Central memory CD4-positive, alpha-beta T cell (primary cell): ENCODE measurements around the gene TPCN2.

ENCODE experiments used
- DNase-seq: peaks from one replicate; pipeline ENCODE4 v3.0.0; 2022

The TPCN2 gene

DNA sequence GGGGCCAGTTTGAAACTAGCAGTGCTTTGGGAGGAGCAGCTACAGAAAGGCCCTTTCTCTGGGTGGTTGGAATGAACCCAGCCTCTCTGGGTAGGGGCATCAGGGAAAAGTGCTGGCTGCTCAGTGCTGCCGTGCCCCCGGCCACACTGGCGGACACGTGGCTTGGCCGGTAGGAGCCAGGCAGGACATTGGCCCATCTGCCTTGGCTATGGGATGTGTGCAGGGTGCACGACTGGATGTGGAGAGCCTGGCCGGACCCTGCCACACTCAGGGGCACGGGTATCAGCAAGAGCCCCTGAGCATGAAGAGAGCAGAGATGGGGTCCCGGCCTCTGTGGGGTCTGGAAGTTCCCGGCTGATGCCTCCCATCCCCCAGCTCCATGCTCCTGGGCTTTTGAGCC lies 46.6 kb downstream of the TPCN2 start:
- no peak for DNase-seq

DNA sequence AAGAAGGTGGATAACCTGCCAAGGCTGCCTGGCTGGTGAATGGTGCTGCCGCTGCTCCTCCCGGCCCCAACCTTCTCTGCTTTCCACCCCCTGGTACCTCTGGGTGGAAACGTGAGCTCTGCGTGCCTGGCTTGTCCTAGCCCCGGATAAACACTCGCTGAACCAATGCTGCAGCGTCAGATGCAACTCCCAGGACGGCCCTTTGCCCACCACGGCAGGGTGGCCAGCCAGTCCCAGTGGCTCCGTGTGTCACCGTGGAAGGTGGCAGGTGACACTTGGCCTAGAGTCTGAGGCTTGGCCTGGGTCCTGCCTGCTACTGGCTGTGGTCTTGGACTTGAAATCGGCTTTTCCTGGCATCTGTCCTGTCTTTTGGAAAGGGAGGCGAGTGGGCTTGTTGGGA lies 47.7 kb downstream of the TPCN2 start:
- DNase-seq, result no peak

DNA sequence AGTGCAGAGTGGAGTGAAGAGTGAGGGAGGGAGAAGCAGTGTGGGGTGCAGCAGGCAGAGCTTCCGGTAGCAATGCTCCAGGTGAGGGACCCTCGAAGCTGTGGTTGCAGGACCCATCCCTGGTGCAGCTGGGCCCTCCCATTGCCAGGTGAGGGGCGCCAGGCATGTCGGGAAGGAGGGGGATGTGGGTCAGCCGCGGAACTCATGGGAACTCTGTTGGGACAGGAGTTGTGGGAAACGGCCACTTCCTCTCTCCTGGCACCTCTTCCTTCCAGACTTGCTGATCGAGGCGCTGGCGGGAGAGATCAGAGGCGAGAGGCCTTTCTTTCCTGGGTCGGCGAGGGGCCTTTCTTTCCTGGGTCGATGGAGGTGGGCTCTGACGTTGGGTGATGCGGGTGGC lies 48.5 kb downstream of the TPCN2 start:
- DNase-seq, result no peak

DNA sequence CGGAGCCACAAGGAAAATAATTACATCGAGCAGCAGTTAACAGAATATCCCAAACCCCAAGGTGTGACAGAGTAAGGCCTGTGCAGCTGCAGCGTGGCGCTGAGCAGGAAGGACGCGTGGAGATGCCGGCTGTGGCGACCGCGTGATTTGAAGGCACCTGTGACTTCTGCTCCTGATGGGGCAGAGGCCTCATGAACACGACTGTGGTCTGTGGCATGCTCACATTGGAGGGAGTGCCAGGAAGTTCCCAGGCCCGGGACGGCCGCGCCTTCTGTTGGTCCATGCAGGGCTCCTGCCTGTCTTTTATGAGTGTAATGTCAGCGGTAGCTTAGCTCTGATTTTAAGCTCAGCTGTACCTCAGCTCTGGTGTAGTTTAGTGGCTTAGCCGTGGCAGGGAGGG lies 50.4 kb downstream of the TPCN2 start:
- no peak for DNase-seq

DNA sequence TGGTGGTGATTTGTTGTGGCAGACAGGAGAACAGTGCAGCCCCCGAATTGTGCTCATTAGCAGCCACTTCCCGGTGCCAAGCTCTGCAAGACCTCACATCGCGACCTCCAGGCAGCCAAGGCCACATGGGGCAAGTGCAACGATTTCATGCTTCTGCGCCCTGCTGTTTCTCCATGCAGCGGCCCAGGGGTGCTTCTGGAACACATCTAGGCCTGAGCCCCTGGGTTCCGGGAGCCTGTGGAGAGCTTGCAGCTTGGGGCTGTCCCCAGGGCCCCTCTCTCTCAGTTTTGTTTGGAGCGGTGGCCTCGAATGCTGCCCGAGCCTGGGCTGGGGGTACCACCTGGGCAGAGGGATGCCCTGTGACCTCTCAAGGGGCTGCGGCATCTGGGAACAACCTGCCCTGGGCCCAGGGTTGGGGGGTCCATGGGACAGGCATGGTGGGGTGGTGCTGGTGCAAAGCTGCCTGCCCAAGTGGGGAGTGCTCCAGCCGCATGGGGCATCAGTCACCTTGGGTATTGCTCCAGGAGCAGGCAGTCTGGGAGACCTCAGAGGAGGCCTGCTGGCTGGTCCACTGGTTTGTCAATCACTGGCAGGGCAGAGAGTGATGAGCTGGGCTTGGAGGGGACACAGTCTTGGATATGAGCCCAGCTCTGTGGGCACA lies 51.9 kb downstream of the TPCN2 start:
- DNase-seq, result no peak

DNA sequence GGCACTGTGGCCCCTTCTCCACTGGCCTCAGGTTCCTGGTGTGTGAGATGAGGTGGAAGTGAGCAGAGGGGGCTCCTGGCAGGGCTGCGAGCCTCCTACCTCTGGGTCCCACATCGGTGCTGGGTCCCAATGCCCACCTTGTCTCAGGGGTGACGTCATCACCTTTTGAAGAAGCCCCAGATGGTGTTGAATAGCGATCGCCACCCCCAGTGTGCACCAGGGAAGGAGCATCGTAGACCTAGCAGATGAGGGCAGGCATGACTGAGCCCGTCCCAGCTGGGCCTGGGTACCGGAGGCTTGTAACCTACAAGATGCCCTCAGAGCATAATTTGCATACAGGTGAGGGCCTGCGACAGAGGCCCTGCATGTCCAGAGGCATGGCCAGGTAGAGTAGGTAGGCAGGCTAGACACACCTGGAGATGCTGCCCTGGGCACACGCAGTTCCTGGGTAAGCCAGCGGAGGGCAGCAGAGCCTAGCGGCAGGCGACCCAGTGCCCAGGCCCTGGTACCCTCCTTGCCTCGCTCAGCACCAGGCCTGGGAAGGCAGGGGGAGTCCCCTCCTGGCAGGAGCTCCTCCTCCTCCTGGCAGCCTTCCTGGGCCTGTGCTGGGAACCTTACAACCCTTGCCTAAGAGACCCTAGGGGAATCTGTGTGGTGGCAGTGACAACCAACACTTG lies 52.5 kb downstream of the TPCN2 start:
- peak; percentile 65 for DNase-seq

DNA sequence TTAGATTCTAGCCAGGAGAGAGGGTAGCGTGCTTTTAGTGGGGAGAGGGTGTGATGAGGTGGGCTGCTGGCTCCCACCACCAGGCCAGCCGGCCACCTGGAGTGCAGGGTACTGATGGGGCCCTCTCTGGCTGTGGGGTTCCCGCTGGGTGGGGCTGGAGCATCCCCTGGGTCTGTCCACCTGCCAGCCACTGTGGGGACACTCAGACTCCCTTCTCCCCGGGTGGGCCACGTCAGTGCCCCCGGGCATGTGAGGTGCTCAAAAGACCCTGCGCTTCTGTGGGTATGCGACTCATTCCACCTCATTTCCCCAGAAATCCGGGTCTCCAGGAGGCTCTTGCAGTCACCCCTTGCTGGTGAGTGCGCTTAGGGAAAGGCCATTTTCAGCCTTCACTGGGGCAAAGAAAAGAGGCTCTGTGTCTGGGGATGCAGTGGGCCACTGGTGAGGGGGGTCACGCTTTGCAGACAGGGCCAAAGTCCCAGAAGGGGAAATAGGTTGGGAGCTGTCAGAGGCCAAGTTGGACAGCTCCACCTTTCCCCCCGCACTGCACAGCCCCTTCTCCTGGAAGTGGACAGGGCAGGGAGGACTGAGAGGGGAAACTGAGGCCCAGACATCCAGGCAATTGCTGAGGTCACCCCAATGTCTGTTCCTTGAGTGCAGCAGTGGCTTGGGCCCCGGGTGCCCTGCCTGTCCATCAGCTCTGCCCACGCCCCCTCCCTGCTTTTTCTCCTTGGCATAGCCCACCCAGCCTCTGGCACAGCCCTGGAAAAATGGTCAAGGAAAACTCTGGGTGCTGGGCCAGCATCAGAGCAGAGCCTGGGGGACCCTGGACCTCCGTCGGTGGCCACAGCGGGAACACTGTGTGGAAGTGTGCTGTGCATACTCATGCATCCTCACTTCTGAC lies 53.3 kb downstream of the TPCN2 start:
- no peak for DNase-seq

DNA sequence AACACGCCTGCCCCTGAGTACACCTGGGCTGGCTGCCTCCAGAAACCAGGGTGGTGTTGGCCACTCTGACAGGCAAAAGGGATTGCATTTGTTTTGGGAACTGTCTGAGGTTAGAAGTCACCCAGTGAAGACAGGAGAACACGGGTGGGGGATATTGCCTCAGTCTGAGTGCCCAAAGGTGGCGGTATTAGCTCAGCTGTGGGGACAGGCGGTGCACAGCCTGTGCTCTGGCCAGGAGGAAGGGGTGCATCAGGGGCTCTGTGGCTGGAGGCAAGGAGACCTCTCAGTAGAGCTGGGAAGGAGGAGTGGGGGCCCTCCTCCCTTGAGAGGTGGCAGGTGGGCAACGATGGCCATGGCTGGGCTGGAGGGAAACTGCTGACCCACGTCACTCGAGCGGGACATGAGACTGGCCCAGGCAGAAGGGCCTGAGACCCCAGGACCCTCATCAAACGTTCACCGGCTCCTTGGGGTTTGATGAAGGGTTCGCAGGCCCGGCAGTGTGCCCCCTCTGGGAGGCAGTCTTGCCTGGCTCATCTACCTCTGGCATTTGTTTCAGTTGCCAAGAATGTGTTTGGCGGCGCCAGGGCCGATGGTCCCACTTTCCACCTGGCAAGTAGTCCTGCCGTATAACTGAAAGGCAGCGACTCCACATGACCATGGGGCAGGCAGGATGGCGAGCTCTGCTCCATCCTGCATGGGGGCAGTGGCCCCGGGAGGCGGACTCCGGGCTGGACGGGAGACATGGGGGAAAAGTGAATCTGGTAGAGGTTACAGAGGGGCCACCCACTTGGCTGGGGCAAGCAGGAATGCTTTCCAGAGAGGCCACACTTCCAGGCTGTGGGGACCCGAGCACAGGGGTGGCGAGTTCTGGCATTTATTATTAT lies 54.2 kb downstream of the TPCN2 start:
- DNase-seq, result no peak

DNA sequence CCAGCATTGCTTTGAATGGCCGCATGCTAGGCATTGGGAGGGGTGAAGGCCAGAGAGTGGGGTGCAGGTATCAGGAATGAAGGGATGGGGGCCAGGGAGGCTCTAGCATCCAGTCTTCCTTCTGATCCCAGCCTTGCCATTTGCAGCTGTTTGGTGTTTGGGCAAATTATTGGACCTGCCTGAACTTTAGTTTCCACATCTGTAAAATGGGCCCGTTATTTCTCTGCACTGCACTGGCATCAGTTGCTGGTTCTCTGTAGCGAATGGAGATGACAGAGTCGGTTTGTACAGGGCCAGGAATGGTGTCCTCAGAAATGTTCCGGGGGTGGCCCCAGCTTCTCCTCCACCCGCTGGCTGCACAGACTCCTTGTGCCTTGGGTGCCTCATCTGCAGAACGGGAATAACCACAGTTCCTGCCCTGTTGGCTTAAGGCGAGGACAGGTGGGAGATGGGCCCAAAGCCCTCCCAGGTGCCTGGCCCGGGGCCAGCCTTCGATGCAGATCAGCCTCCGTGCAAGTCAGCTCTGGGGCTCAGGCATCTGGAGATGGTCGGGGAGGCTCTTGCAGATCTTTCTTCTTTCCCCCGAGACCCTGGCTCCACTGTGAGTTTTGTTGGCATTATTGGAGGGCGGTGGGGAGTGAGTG lies 55.6 kb downstream of the TPCN2 start:
- no peak for DNase-seq

DNA sequence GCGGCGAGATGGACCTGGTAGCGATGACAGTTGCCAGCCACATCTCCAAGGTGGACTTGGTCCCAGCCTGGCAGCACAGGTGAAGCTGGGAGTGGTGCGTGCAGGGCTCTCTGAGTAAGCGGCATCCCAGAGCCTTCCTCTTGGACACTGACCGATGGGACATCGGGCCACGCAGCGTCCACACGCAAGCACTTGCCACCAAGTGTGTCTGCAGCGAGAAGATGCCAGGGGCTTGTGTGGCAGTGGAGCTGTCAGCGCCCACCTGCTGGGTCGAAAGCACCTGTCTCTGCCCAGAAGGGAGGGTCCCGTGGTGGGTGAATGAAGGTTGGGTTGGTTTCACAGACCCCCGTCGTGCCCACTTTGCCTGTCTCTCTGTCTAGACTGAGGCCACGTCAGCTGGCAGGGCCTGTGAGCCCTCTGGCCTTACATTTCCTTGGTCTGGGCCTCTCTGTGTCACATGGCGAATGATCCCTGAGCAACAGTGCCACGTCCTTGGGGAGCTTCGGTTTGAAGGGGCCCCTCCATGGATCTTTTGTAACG lies 56.2 kb downstream of the TPCN2 start:
- no peak for DNase-seq

DNA sequence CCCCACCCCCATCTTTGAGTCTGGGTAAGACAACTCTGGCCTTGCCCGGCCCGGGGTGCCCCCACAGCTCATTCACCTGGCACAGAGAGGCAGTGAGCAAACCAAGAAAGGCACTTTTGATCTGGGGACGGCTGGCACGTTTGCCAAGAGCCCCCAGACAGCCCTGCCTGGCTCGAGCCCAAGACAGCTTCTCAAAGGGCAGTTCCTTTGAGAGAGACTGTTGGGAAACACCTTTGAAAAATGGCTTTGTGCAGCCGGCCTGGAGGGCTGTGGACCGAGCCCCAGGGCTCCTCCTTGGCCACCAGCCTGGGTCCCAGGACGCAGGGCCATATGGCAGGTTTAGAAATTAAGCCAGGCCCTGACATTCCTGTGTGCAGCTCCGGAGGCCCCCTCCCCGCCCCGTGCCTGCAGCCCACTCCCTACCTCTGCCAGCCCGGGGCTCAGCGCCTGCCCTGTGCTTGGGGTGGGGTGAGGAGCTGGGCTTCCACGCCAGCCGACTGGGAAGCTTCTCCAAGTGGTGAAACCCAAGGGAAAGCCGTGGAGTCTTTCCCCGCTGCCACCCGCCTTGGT lies 56.8 kb downstream of the TPCN2 start:
- no peak for DNase-seq

DNA sequence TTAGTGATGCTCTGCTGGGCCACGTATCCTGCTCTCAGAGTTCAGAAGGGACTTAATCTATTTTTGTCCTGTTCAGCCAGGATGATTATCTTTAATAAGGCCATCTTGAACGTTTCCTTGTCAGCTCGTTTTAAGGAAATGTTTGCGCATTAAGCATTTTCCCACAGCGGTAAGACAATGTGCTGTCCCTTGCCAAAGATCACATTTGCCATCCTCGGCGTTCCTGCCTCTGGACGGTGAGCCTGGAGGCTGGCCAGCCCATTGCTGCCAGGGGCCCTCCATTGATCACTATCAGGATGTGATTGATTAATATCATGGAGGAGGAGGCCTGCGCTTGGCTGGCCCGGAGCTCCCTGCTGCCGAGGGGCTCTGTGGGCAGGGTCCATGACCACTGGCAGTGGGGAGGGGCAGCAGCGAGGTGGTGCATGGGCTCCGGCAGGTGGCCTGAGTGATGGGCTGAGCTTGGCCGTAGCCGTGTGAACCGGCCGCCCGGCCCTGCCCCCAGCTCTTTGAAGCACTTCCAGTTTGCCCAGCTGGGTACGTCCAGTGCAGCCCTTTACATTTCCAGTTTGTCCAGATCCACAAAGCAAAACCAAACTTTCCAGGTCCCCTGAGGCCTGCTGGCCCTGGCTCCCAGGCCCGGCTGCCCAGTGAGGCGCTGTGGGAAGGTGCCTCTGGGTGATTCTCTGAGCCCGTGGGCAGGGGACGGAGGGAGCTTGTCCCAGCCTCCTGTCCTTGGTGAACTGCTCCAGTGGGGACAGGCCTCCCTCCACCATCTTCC lies 57.5 kb downstream of the TPCN2 start:
- no peak for DNase-seq

DNA sequence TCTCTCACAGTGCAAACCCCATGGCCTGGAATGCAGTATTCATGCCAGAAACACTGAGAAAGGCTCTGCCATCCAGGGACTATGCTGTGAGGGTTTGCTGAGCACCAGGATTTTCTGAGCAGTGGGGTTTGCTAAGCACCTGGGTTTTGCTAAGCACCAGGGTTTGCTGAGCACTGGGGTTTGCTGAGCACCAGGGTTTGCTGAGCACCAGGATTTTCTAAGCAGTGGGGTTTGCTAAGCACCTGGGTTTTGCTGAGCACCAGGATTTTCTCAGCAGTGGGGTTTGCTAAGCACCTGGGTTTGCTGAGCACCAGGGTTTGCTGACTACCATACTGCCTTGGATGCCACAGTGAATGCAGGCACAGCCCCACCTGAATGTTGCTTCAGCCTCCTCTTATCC lies 58.7 kb downstream of the TPCN2 start:
- DNase-seq, result no peak

DNA sequence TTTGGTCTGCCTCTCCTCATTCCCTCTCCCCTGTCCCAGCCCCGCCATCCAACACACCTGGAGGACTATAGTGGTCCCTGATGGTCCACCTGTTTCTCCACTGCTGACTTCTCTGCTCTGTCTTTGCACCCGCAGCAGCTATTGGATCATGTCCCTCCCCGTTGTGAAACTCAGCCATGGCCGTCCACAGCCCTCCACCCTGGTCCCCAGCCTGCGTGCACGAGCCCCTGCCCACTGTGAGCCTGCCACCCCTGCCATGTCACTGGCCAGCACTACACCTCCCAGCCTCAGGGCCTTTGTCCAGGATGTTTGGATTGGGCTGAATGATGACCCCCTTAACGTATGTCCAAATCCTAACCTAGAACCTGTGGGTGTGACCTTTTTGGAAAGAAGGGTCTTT lies 59.3 kb downstream of the TPCN2 start:
- no peak for DNase-seq

DNA sequence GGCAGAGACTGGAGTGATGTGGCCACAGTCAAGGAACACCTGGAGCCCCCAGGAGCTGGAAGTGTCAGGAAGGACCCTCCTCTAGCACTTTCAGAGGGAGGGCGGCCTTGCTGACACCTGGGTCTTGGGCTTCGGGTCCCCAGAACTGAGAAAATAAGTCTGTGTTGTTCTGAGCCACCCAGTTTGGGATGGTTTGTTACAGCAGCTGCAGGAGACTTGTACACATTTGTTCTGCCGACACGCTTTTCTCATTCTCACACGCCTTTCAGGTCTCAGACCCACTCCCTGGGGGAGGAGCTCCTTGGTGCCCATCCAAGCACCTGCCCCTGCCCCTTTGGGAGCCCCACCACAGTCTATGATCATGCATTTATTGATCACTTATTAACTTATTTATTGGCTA lies 59.8 kb downstream of the TPCN2 start:
- DNase-seq, result no peak

DNA sequence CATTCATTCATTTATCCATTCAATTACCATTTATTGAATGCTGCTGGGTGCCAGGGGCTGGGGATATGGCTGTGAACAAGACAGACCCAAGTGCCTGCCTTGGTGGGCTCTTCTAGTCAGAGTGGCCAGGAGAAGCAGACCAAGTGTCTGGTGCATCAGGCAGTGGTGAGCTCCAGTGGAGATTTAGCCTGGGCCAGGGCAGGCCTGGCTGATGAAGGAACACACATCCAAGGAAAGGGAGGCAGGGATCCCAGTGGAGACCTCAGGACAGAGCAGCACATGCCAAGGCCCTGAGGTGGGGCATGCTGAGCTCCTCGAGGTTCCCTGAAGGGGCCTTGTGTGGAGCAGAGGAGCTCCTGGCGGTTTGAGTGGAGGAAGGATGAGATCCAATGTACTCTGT lies 60.4 kb downstream of the TPCN2 start:
- no peak for DNase-seq

DNA sequence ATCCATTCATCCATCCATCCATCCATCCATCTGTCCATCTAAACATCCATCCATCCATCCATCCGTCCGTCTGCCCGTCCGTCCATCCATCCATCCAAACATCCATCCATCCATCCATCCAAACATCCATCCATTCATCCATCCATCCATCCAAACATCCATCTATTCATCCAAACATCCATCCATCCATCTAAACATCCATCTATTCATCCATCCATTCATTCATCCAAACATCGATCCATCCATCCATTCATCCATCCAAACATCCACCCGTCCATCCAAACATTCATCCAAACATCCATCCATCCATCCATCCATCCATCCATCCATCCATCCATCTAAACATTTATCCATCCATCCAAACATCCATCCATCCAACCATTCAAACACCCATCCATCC lies 61.7 kb downstream of the TPCN2 start:
- no peak for DNase-seq

DNA sequence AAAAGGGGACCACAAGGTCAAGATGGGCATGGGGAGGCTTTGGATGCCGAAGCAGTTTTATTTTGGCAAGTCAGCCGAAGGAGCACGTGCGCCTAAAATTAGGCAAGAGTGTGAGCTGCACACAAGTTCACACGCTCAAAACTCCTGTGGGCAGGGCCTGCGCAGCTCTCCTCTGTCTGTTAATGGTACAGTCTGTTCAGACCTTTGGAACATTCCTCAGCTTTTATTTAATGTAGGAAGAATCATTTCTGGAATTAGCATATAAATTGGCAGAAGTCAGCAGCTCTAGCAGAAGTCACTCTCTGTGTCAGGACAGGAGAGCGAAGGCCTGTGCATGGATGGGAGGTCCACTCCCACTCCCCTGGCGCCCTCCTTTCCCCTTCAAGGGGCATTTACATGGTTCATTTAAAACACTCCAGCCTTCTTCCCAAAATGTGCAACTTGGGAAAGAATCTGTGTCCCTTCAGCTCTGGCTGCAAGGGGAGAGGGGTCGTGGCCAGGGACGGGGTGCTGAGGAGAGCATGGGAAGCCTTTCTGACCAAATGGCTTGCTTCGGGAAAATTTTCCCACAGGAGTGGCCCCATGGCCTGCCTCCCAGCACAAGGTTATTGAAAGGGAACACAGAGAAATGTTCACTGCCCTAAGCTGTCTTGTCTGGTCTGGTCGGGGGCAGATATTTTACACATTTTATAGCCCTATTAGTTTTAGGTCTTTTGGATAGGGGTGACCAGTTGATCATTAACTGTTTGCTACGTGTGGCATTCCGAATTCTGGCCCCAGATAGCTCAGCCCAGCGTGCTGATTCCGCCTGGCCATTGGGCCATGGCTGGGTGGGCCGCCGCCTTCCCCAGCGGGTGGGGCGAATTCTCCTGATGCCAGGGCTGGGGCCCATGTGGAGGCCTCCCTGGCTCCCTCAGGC lies 63.2 kb downstream of the TPCN2 start:
- DNase-seq, result no peak

DNA sequence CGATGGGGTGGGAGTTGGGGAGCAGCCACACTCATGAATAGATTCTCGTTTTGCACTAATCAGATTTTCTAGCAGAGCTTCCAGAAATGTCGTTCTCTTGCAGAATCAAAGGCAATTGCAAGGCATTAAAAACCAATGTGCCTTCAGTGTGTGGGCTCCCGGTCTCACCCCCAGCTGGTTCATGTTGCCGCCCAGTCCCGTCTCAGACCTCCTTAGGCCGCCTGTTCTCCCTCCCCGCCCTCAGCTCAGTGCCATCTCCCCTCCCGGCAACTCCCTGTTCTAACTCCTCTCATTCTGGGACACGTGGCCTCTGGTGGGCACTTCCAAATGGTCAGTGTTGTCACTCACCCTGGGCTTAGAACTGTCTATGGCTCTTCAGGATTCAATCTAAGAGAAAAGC lies 64.5 kb downstream of the TPCN2 start:
- no peak for DNase-seq
